BE2C (cell line): ENCODE data around the gene MAB21L1.

Source experiments
- DNase-seq: peaks from one replicate; pipeline ENCODE4 v3.0.0-alpha.2; 2020
- H3K27me3 ChIP-seq: fragments of 250-450 bp; sonication (Bioruptor Pico); 2 replicates; pipeline ENCODE4 v1.5.1; 2020; ENCODE audit warnings: mild to moderate bottlenecking
- H3K36me3 ChIP-seq: fragments of 250-450 bp; sonication (Bioruptor Pico); 2 replicates; pipeline ENCODE4 v1.5.1; 2020; ENCODE audit warnings: mild to moderate bottlenecking
- H3K4me1 ChIP-seq: fragments of 250-450 bp; sonication (Bioruptor Pico); 2 replicates; pipeline ENCODE4 v1.5.1; 2020
- H3K4me3 ChIP-seq: 2 replicates; pipeline ENCODE4 v1.5.1; 2011; ENCODE audit warnings: low read depth, low read length
- H3K9me3 ChIP-seq: fragments of 250-450 bp; sonication (Bioruptor Pico); 2 replicates; pipeline ENCODE4 v1.5.1; 2020
- CTCF ChIP-seq: IDR thresholded peaks from 2 replicates; pipeline ENCODE4 v1.5.1; 2012; ENCODE audit warnings: mild to moderate bottlenecking, low read depth, low read length

MAB21L1 gene

GRCh38 chr13:35448465-35448864 is 28.0 kb downstream of the MAB21L1 start:
- TF ChIP-seq CTCF = no peak
- DNase-seq = no peak
- Histone ChIP-seq H3K4me3 (no peak overlapping the region), H3K36me3 (no peaks in the 10 kb centered on the region), H3K27me3 (no peaks in the 10 kb centered on the region), H3K4me1 (0 out of 2 replicates have a peak, but pooled peaks cover 6% of the 10 kb centered on the region), H3K9me3 (no peaks in the 10 kb centered on the region)
